Activated CD8-positive, alpha-beta memory T cell treated with anti-CD3 and anti-CD28 coated beads, Interleukin-2, amount 10 ng/mL, durations not matched to agents 7 days and 5 days (primary cell): ENCODE results near the gene ORC5. TPM values are rescaled to one million over a fixed set of nuclear protein-coding genes. Genes with fewer than 3 reads are reported as not detected.

ENCODE experiments used
- ATAC-seq: fragments of 150-1000 bp; cut with Tn5 transposase; one replicate; pipeline ENCODE4 v1.10.0; 2021; ENCODE audit warnings: moderate library complexity
- CTCF ChIA-PET: fragments of 350-600 bp; sonication (Branson Sonifier 250); formaldehyde crosslinking; loops from one replicate; lab custom pipeline; 2021; ENCODE audit warnings: antibody characterized with exemption; lab: Charles Lee
- DNase-seq: peaks from one replicate; pipeline ENCODE4 v3.0.0-alpha.2; 2020
- H3K27ac Mint-ChIP-seq: one replicate; pipeline ENCODE4 v1.8.0; 2021; ENCODE audit warnings: mild to moderate bottlenecking, mixed read lengths
- H3K27me3 Mint-ChIP-seq: one replicate; pipeline ENCODE4 v1.8.0; 2021; ENCODE audit warnings: mixed read lengths
- H3K36me3 Mint-ChIP-seq: one replicate; pipeline ENCODE4 v1.8.0; 2021; ENCODE audit warnings: mild to moderate bottlenecking, mixed read lengths
- H3K4me1 Mint-ChIP-seq: one replicate; pipeline ENCODE4 v1.8.0; 2021; ENCODE audit warnings: mixed read lengths
- H3K4me3 Mint-ChIP-seq: one replicate; pipeline ENCODE4 v1.8.0; 2021; ENCODE audit warnings: mild to moderate bottlenecking, moderate library complexity, mixed read lengths
- H3K9me3 Mint-ChIP-seq: one replicate; pipeline ENCODE4 v1.8.0; 2022; ENCODE audit warnings: low read depth, mixed read lengths
- total RNA-seq, 2 experiments: library from RNA; stranded (reverse); gene quantifications; one replicate each; pipeline ENCODE4 v1.2.3, GENCODE V29; 2021

The ORC5 gene
- total RNA-seq, 2 experiments from 2014 or later = 22.0 to 24.9 TPM

DNA sequence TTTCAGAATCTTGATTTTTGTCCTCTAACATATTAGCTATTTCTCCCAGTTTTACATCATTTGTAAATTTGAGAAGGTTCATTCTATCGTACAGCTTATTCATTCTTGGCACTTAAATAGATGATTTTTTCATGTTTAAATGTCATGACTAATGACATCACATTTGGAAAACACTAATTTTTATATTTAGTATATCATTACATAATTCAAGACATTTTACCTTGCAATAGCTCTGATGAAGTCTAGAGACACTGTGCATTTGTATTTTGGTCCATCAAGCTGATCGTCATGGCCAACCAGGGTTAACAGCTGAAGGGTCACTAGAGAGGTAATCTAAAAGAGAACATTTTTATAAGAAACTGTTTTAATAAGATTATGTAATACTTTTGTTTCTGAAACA, 71.3 kb downstream of the ORC5 start:
- Mint-ChIP-seq H3K4me3 (no peak overlapping the region), H3K9me3 (no peaks in the 10 kb centered on the region), H3K27ac (no peak overlapping the region), H3K27me3 (no peaks in the 10 kb centered on the region), H3K4me1 (peaks cover 5% of the 10 kb centered on the region), H3K36me3 (peaks cover 10% of the 10 kb centered on the region)
- CTCF ChIA-PET = no interaction called here
- DNase-seq (no peak), ATAC-seq (no peak)

DNA sequence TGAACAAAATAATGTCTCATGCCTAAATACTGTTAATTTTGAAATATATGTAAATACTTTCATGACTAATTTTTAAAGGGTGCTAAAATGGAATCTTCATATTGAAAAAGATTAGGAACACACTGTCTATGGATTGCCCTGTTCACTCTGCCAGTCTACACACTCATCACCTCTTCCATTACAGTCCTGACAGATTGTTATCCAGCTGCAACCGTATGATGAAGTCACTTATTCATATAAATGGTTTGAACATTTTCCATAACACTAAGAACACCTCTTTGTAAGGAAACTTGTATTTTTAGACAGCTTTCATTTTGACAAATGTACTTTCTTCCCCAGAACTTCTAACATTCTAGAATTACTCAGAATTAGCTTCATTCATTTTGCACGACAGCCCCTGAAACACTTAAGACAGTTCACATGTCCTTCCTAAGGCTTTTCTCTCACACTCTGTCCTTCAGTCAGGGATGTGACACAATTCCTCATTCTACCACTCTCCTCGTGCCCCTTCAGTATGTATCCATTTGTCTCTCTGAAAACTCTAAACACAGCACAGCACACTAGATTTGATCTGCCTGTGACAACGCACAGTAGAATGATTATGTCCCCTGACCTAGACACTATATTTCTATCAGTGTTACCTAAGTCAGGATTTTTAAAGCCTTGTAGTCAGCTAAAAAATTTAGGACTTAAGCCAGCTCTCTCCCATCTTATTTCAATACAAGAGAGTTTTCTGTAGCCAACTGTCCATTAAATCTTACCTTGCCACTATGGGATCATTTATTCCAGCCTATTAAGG, 71.9 kb downstream of the ORC5 start:
- H3K4me3 Mint-ChIP-seq = no peak overlapping the region
- H3K36me3 Mint-ChIP-seq = peaks cover 15% of the 10 kb centered on the region
- no peak overlapping the region for H3K27ac Mint-ChIP-seq
- CTCF ChIA-PET = no interaction called here
- DNase-seq (no peak), ATAC-seq (peak; percentile 36)
- H3K27me3 Mint-ChIP-seq = no peaks in the 10 kb centered on the region
- H3K9me3 Mint-ChIP-seq = no peaks in the 10 kb centered on the region
- peaks cover 5% of the 10 kb centered on the region for H3K4me1 Mint-ChIP-seq

DNA sequence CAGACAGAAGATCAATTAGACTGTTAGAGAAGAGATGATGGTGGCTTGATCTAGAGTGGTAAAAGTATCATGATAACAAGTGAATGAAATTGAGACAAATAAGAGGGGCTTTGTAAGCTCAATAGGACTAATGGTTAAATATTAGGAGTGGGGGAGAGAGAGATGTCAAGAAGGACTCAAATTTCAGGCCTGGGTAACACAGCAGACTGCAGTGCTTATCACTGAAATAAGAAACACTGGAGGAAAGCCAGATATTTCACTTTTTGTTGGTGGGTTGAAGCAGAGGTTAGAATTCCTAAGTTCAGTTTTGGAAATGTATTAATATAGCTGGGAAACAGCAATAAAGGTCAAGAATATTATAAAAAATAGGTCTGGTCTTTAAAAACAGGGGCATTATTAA, 74.6 kb downstream of the ORC5 start:
- peaks cover 5% of the 10 kb centered on the region for H3K4me1 Mint-ChIP-seq
- H3K4me3 Mint-ChIP-seq = no peak overlapping the region
- CTCF ChIA-PET = interaction anchor here (1.4 kb wide), 1 partner anchor 82 kb away, joined by 3 read pairs; no protein-coding TSS in a partner anchor
- no peak for ATAC-seq
- no peaks in the 10 kb centered on the region for H3K27me3 Mint-ChIP-seq
- H3K9me3 Mint-ChIP-seq = no peaks in the 10 kb centered on the region
- no peak for DNase-seq
- peaks cover 30% of the 10 kb centered on the region for H3K36me3 Mint-ChIP-seq
- no peak overlapping the region for H3K27ac Mint-ChIP-seq

DNA sequence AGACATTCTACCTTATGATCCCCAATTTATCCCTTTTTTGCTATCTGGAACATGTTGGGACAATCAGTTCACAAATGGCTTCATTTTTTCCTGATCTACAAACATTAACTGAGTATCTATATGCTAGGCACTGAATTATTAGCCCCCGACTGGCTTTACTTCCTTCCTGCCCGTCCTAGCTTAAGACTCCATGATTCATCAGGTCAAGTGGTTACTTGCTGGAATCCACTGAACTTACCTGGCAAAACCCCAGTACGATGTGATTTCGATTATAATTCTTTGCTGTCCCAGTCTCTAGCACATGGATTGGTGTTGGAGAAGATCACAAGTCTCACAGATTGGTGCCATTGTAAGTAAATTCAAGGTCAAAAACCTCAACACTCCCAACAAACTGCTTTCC, 77.1 kb downstream of the ORC5 start:
- Mint-ChIP-seq H3K36me3 (peaks cover 32% of the 10 kb centered on the region), H3K27ac (no peak overlapping the region), H3K9me3 (no peaks in the 10 kb centered on the region)

DNA sequence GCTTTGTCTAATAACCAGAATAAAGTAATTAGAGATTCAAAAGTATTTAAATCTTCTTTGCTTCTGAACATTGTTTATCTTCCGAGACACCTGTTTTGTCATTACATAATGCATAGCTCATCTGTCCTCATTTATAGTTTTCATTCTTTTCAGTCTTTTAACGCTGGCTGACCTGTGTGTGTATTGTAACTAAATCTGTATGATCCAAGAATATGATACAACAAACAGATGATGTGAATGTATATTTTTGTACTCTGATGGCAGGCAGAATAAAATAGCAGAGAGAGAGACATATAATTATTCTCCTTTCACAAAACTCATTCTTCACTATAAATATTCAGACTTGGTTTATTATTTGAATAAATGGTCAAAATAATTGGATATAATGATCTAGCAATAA, 80.6 kb downstream of the ORC5 start:
- H3K4me3 Mint-ChIP-seq = no peak overlapping the region
- ATAC-seq = no peak
- H3K36me3 Mint-ChIP-seq = peaks cover 41% of the 10 kb centered on the region
- CTCF ChIA-PET = interaction anchor here (1.2 kb wide), 1 partner anchor 23 kb away, joined by 3 read pairs; no protein-coding TSS in a partner anchor
- H3K27ac Mint-ChIP-seq = no peak overlapping the region
- no peaks in the 10 kb centered on the region for H3K9me3 Mint-ChIP-seq
- no peak for DNase-seq
- no peaks in the 10 kb centered on the region for H3K27me3 Mint-ChIP-seq
- H3K4me1 Mint-ChIP-seq = no peaks in the 10 kb centered on the region

More for the DNA sequence above, 77.1 kb downstream of the ORC5 start:
- peaks cover under 1% of the 10 kb centered on the region for H3K4me1 Mint-ChIP-seq
- no peaks in the 10 kb centered on the region for H3K27me3 Mint-ChIP-seq
- H3K4me3 Mint-ChIP-seq = no peak overlapping the region
- no peak for DNase-seq
- ATAC-seq = no peak
- CTCF ChIA-PET = no interaction called here

DNA sequence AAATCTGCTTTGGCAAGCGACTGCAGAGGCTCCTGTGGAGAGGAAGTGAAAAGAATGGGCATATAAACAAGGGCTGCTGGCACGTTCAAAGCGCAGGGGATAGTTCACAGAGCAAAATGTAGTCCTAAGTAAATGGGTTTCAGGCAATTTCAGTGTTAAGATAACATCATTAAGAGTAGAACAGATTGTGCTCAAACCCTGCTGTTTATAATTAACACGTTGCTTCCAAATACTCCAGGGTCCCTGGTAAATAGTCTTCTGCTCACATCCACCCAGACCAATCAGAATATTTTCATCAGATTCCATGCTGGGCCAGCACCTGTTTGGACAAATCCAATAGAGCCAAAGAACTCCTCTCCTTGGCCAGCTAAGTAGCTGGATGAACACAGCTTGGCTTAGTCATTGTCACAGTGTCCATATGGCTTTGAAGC, 81.4 kb downstream of the ORC5 start:
- H3K4me1 Mint-ChIP-seq = no peaks in the 10 kb centered on the region
- ATAC-seq (no peak), DNase-seq (no peak)
- H3K27me3 Mint-ChIP-seq = no peaks in the 10 kb centered on the region
- H3K27ac Mint-ChIP-seq = no peak overlapping the region
- CTCF ChIA-PET = interaction anchor here (1.2 kb wide), 1 partner anchor 22 kb away, joined by 3 read pairs; no protein-coding TSS in a partner anchor
- no peak overlapping the region for H3K4me3 Mint-ChIP-seq
- H3K36me3 Mint-ChIP-seq = peaks cover 40% of the 10 kb centered on the region
- H3K9me3 Mint-ChIP-seq = no peaks in the 10 kb centered on the region

DNA sequence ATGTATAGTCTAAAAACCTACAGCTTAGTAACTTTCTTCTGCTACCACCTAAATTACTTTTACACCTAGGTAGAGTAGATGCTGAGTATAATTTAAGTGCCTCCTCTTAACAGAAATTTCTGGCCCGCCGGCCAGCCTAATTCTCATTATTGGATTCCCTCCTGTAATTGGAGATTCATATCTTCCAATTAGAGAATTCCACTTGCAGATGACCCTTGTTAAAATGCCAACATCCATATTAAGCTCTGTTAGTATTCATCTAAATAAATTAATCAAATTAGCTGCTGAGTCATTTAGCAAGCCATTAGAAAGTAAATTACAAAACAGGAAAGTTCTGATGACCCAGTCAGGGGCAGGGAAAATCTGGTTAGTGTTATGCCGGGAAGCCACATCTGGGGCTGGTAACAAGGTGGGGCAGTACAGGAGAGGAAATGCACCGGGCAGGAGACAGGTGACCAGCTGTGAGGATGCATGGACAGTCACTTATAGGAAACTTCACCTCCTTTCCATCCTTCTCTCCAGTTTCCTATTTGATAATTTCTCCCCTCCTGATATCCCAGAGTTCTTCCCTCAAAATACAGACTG, 82.8 kb downstream of the ORC5 start:
- CTCF ChIA-PET = no interaction called here
- no peaks in the 10 kb centered on the region for H3K27me3 Mint-ChIP-seq

DNA sequence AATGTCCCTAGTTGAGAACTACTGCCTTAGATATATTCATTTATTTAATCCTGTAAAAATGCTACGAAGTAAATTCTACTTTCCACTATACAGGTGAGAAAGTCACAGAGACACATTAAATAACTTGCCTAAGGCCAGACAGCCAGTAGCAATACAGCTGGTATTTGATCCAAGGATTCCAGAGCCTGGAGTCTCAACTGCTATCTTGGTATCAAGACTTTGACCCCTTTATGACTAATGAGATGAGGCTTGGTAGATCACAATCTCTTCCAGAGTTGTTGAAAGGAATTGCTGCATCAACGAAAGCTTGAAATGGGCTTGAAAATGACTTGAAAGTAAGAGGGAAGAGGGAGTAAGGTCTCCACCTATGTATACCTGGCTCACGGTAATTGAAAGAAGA, 83.3 kb downstream of the ORC5 start:
- ATAC-seq = no peak
- CTCF ChIA-PET = no interaction called here
- peaks cover 3% of the 10 kb centered on the region for H3K9me3 Mint-ChIP-seq

More for the DNA sequence above, 82.8 kb downstream of the ORC5 start:
- peaks cover 3% of the 10 kb centered on the region for H3K9me3 Mint-ChIP-seq
- no peaks in the 10 kb centered on the region for H3K4me1 Mint-ChIP-seq
- H3K27ac Mint-ChIP-seq = no peak overlapping the region
- no peak for DNase-seq
- H3K4me3 Mint-ChIP-seq = no peak overlapping the region
- no peak for ATAC-seq
- peaks cover 26% of the 10 kb centered on the region for H3K36me3 Mint-ChIP-seq

DNA sequence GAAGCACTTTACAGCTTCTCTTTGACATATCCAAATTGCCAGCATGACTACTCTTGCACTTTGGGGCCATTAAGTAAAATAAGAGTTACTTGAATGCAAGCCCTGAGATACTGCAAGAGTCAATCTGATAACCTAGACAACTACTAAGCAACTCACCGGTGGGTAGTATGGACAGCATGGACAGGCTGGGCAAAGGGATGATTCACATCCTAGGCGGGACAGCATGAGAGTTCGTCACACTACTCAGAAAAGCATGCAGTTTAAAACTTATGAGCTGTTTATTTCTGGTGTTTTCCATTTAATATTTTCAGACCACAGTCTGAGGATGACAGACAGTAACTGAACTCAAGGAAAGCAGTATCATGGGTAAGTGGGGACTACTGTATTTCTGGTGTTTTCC, 84.0 kb downstream of the ORC5 start:
- ATAC-seq = no peak
- CTCF ChIA-PET = no interaction called here
- H3K27me3 Mint-ChIP-seq = no peaks in the 10 kb centered on the region
- no peak overlapping the region for H3K4me3 Mint-ChIP-seq
- H3K4me1 Mint-ChIP-seq = no peaks in the 10 kb centered on the region
- no peak overlapping the region for H3K27ac Mint-ChIP-seq
- peaks cover 3% of the 10 kb centered on the region for H3K9me3 Mint-ChIP-seq
- no peak for DNase-seq
- peaks cover 22% of the 10 kb centered on the region for H3K36me3 Mint-ChIP-seq

More for the DNA sequence above, 83.3 kb downstream of the ORC5 start:
- no peak for DNase-seq
- peaks cover 25% of the 10 kb centered on the region for H3K36me3 Mint-ChIP-seq
- H3K4me1 Mint-ChIP-seq = no peaks in the 10 kb centered on the region
- no peak overlapping the region for H3K27ac Mint-ChIP-seq
- no peak overlapping the region for H3K4me3 Mint-ChIP-seq
- no peaks in the 10 kb centered on the region for H3K27me3 Mint-ChIP-seq

DNA sequence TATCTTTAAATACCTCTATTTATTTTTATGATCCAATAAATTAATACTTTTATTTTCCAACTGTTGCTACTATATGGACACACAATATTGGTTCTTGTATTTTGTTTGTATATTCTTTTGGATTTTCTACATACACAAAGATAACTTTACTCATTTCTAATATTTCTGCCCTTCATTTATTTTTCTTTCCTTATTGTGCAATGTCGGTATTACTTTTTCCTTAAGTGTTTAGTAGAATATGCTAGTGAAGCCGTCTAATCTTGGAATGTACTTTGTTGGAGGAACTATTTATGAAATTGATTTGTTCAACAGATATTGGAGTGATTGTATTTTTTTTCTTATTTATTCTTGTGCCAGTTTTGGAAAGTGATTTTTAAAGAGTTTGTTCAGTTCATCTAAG, 94.0 kb downstream of the ORC5 start:
- Mint-ChIP-seq H3K9me3 (no peaks in the 10 kb centered on the region), H3K27me3 (peaks cover 9% of the 10 kb centered on the region), H3K4me3 (no peak overlapping the region), H3K36me3 (no peaks in the 10 kb centered on the region), H3K27ac (no peak overlapping the region), H3K4me1 (no peaks in the 10 kb centered on the region)
- DNase-seq = no peak
- CTCF ChIA-PET = no interaction called here
- no peak for ATAC-seq

DNA sequence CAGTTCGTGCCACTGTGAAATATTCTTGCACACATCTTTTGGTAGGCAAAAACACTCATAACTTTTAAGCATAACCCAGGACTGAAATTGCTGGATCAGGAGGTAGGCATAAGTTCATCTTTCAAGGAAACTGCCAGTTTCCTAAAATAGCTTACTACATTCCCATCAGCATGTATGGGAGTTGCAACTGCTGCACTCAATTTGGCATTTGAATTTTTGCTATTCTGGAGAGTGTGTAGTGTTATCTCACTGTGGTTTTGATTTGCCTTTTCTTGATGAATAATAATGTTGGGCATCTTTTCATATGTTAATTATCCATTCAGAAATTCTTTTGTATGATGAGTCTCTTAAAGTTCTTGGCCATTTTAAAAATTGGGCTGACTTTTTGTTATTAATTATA, 95.2 kb downstream of the ORC5 start:
- peaks cover 9% of the 10 kb centered on the region for H3K27me3 Mint-ChIP-seq
- no peaks in the 10 kb centered on the region for H3K36me3 Mint-ChIP-seq
- ATAC-seq (no peak), DNase-seq (no peak)
- no peaks in the 10 kb centered on the region for H3K4me1 Mint-ChIP-seq
- no peak overlapping the region for H3K27ac Mint-ChIP-seq
- CTCF ChIA-PET = no interaction called here
- no peak overlapping the region for H3K4me3 Mint-ChIP-seq
- no peaks in the 10 kb centered on the region for H3K9me3 Mint-ChIP-seq

DNA sequence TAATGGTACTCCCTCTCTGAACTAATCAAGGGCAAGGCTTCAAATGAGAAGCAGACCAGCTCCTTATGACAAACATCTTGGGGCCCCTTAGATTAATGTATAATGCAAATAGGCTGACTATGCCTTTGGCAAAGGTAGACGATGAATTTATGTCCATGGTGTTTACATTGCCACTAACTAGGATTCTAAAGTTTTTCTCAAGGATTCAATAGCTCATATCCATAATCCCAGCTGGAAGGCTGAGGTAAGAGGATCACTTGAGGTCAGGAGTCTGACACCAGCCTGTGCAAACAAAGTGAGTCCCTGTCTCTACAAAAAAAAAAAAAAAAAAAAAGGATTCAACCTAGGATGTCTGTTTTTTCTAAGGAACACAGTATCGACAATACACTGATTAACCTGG, 96.5 kb downstream of the ORC5 start:
- no peak for DNase-seq
- no peaks in the 10 kb centered on the region for H3K4me1 Mint-ChIP-seq
- no peak for ATAC-seq
- peaks cover 9% of the 10 kb centered on the region for H3K27me3 Mint-ChIP-seq
- no peak overlapping the region for H3K4me3 Mint-ChIP-seq
- CTCF ChIA-PET = no interaction called here
- H3K27ac Mint-ChIP-seq = no peak overlapping the region
- H3K36me3 Mint-ChIP-seq = no peaks in the 10 kb centered on the region
- no peaks in the 10 kb centered on the region for H3K9me3 Mint-ChIP-seq

DNA sequence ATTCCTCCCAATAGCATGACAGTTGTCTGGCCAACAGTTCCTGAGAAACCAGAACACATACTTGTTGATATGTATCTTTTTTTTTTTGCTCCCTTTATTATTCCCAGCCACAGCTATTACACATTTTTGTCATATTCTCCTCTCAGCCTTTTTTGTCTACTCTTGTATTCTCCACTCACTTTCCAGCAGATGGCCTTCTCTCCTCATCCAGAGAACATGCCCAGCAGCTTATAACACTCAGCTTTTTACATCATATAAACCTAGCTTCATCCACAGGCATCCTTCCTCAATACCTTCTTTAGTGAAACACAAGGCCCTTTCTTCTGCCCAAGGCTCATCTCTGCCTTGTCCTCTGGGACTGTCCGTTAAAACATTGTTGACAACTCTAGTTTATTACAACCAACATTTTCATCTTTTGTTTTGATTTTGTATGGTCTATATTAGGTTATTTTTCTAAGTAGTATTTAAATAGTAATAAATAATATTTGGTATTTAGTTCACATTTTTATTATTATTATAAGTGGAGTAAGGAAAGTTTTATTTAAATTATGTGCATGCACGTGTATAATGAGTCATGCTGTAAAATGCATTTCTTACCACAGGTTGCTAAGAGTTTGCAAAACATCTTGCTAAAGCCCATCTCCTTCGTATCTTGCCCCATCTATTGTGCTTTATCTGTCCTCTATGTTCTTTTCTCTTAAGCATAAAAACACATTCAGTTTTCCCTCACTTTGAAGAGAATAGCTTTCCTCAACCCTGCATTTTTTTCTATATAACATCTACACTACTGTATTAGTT, 101.5 kb downstream of the ORC5 start:
- H3K4me1 Mint-ChIP-seq = no peaks in the 10 kb centered on the region
- H3K36me3 Mint-ChIP-seq = no peaks in the 10 kb centered on the region
- no peak overlapping the region for H3K27ac Mint-ChIP-seq
- DNase-seq = no peak
- peaks cover 4% of the 10 kb centered on the region for H3K27me3 Mint-ChIP-seq
- CTCF ChIA-PET = no interaction called here
- no peaks in the 10 kb centered on the region for H3K9me3 Mint-ChIP-seq
- no peak for ATAC-seq
- H3K4me3 Mint-ChIP-seq = no peak overlapping the region
